H9 (cell line): ENCODE data around the gene MAPK7. TPM values are rescaled to one million over a fixed set of nuclear protein-coding genes. Genes with fewer than 3 reads are reported as not detected.

Experiments
- DNase-seq: peaks from one replicate; pipeline ENCODE4 v3.0.0-alpha.2; 2017
- H2AFZ ChIP-seq: one replicate; pipeline ENCODE4 v1.6.1; 2013; ENCODE audit warnings: mild to moderate bottlenecking, low read length, control low read depth, moderate library complexity
- H2AK5ac ChIP-seq: 2 replicates; pipeline ENCODE4 v1.6.1; 2013; ENCODE audit warnings: low read length, control low read depth, mixed read lengths; ENCODE audit not compliant: insufficient read length
- H2BK120ac ChIP-seq: one replicate; pipeline ENCODE4 v1.6.1; 2013; ENCODE audit warnings: low read depth, mild to moderate bottlenecking, low read length, control low read depth, inconsistent platforms; ENCODE audit not compliant: poor library complexity, severe bottlenecking
- H2BK12ac ChIP-seq: 2 replicates; pipeline ENCODE4 v1.6.1; 2013; ENCODE audit warnings: low read length, control low read depth, mixed read lengths, low read depth; ENCODE audit not compliant: insufficient read length
- H2BK15ac ChIP-seq: 2 replicates; pipeline ENCODE4 v1.6.1; 2013; ENCODE audit warnings: low read depth, low read length, control low read depth
- H2BK20ac ChIP-seq: one replicate; pipeline ENCODE4 v1.6.1; 2013; ENCODE audit warnings: low read depth, mild to moderate bottlenecking, low read length, control low read depth, inconsistent platforms; ENCODE audit not compliant: poor library complexity, severe bottlenecking
- H2BK5ac ChIP-seq: 2 replicates; pipeline ENCODE4 v1.6.1; 2013; ENCODE audit warnings: low read length, control low read depth, mixed read lengths; ENCODE audit not compliant: insufficient read length
- H3K14ac ChIP-seq: 2 replicates; pipeline ENCODE4 v1.6.1; 2013; ENCODE audit warnings: low read length, control low read depth; ENCODE audit not compliant: insufficient read depth
- H3K18ac ChIP-seq: 2 replicates; pipeline ENCODE4 v1.6.1; 2013; ENCODE audit warnings: low read depth, mild to moderate bottlenecking, mixed read lengths, low read length, control low read depth; ENCODE audit not compliant: insufficient read length
- H3K23ac ChIP-seq: 2 replicates; pipeline ENCODE4 v1.6.1; 2013; ENCODE audit warnings: low read length, control low read depth, mixed read lengths, low read depth; ENCODE audit not compliant: insufficient read length
- H3K23me2 ChIP-seq: 2 replicates; pipeline ENCODE4 v1.6.1; 2013; ENCODE audit warnings: low read depth, mild to moderate bottlenecking, mixed read lengths, low read length, control low read depth; ENCODE audit not compliant: insufficient read length, poor library complexity, severe bottlenecking
- H3K27ac ChIP-seq: 2 replicates; pipeline ENCODE4 v1.5.1; 2013; ENCODE audit warnings: low read length, control low read depth, mixed read lengths, low read depth; ENCODE audit not compliant: insufficient read length
- H3K27me3 ChIP-seq: 2 replicates; pipeline ENCODE4 v1.6.1; 2013; ENCODE audit warnings: low read length, control low read depth, inconsistent platforms; ENCODE audit not compliant: insufficient read depth
- H3K4ac ChIP-seq: 2 replicates; pipeline ENCODE4 v1.6.1; 2013; ENCODE audit warnings: low read depth, mild to moderate bottlenecking, control low read depth, inconsistent platforms, low read length, moderate library complexity
- H3K4me1 ChIP-seq: 2 replicates; pipeline ENCODE4 v1.6.1; 2013; ENCODE audit warnings: low read length, control low read depth, inconsistent platforms; ENCODE audit not compliant: insufficient read depth
- H3K4me2 ChIP-seq: 2 replicates; pipeline ENCODE4 v1.6.1; 2013; ENCODE audit warnings: low read length, control low read depth, mixed read lengths; ENCODE audit not compliant: insufficient read length, insufficient read depth
- H3K56ac ChIP-seq: 2 replicates; pipeline ENCODE4 v1.6.1; 2013; ENCODE audit warnings: low read depth, mild to moderate bottlenecking, mixed read lengths, low read length, control low read depth; ENCODE audit not compliant: insufficient read length
- H3K79me1 ChIP-seq: 2 replicates; pipeline ENCODE4 v1.6.1; 2013; ENCODE audit warnings: low read depth, mild to moderate bottlenecking, moderate library complexity, low read length, control low read depth, inconsistent platforms; ENCODE audit not compliant: insufficient read depth, poor library complexity, severe bottlenecking
- H3K79me2 ChIP-seq: 2 replicates; pipeline ENCODE4 v1.6.1; 2013; ENCODE audit warnings: low read length, control low read depth, inconsistent platforms; ENCODE audit not compliant: insufficient read depth
- H3K9ac ChIP-seq: 2 replicates; pipeline ENCODE4 v1.6.1; 2013; ENCODE audit warnings: low read length, control low read depth, mixed read lengths; ENCODE audit not compliant: insufficient read length; ENCODE audit errors: extremely low read depth
- H3K9me3 ChIP-seq: one replicate; pipeline ENCODE4 v1.6.1; 2013; ENCODE audit warnings: low read depth, low read length, inconsistent platforms; ENCODE audit not compliant: control insufficient read depth
- H3T11ph ChIP-seq: one replicate; pipeline ENCODE4 v1.6.1; 2013; ENCODE audit warnings: mild to moderate bottlenecking, low read length, control low read depth, inconsistent platforms
- H4K20me1 ChIP-seq: one replicate; pipeline ENCODE4 v1.6.1; 2013; ENCODE audit not compliant: control insufficient read depth, insufficient read length, insufficient read depth
- H4K5ac ChIP-seq: 2 replicates; pipeline ENCODE4 v1.6.1; 2013; ENCODE audit warnings: low read depth, mild to moderate bottlenecking, mixed read lengths, low read length, control low read depth; ENCODE audit not compliant: insufficient read length
- H4K8ac ChIP-seq: replicated peaks from 2 replicates; pipeline ENCODE4 v1.6.1; 2013; ENCODE audit warnings: low read length, control low read depth, mixed read lengths, low read depth; ENCODE audit not compliant: insufficient read length
- H4K91ac ChIP-seq: 2 replicates; pipeline ENCODE4 v1.6.1; 2013; ENCODE audit warnings: low read depth, mild to moderate bottlenecking, moderate library complexity, mixed read lengths, low read length, control low read depth; ENCODE audit not compliant: insufficient read length
- H3K27ac Mint-ChIP-seq, 3 experiments: 2 replicates in 2 of 3; 3 replicates in 1 of 3; pipeline ENCODE4 v1.8.0; 2020 to 2021; ENCODE audit warnings: mixed read lengths in 3 of 3, mild to moderate bottlenecking in 1 of 3, moderate library complexity in 1 of 3
- H3K27me3 Mint-ChIP-seq: 2 replicates; pipeline ENCODE4 v1.8.0; 2021; ENCODE audit warnings: low read depth, mild to moderate bottlenecking, moderate library complexity, mixed read lengths
- H3K36me3 Mint-ChIP-seq, 3 experiments: 2 replicates in 2 of 3; 3 replicates in 1 of 3; pipeline ENCODE4 v1.8.0; 2020 to 2021; ENCODE audit warnings: low read depth in 3 of 3, mixed read lengths in 3 of 3; ENCODE audit not compliant: insufficient read depth in 1 of 3
- H3K4me1 Mint-ChIP-seq, 2 experiments: 2 replicates each; pipeline ENCODE4 v1.8.0; 2020; ENCODE audit warnings: mixed read lengths in 2 of 2
- H3K4me3 Mint-ChIP-seq, 2 experiments: 2 replicates in 1 of 2; 3 replicates in 1 of 2; pipeline ENCODE4 v1.8.0; 2020 to 2021; ENCODE audit warnings: mild to moderate bottlenecking in 2 of 2, mixed read lengths in 2 of 2, moderate library complexity in 1 of 2
- H3K9me3 Mint-ChIP-seq, 2 experiments: 2 replicates in 1 of 2; 3 replicates in 1 of 2; pipeline ENCODE4 v1.8.0; 2020; ENCODE audit warnings: mild to moderate bottlenecking in 2 of 2, mixed read lengths in 2 of 2, moderate library complexity in 1 of 2
- WGBS: extraction: QIAGEN DNeasy Blood & Tissue Kit; methylation state at CpG from one replicate; pipeline ENCODE4 v1.1.7; 2013; ENCODE audit warnings: missing lambda C conversion rate, low lambda C conversion rate, mixed read lengths; ENCODE audit not compliant: insufficient read length; ENCODE audit errors: extremely low coverage; 5-methylcytosine and 5-hydroxymethylcytosine counted together
- total RNA-seq: library from RNA; stranded (reverse); gene quantifications from 2 replicates; pipeline ENCODE4 v1.2.1, GENCODE V29; 2021
- TF ChIP-seq, protein P1 (sequence below): fragments of 200-600 bp; sonication (generic); conservative IDR thresholded peaks from 3 replicates; pipeline ENCODE4 v1.8.0; 2021; ENCODE audit warnings: antibody characterized with exemption, mild to moderate bottlenecking

Gene MAPK7
- total RNA-seq, 1 experiment from 2014 or later = 43.8 TPM

DNA sequence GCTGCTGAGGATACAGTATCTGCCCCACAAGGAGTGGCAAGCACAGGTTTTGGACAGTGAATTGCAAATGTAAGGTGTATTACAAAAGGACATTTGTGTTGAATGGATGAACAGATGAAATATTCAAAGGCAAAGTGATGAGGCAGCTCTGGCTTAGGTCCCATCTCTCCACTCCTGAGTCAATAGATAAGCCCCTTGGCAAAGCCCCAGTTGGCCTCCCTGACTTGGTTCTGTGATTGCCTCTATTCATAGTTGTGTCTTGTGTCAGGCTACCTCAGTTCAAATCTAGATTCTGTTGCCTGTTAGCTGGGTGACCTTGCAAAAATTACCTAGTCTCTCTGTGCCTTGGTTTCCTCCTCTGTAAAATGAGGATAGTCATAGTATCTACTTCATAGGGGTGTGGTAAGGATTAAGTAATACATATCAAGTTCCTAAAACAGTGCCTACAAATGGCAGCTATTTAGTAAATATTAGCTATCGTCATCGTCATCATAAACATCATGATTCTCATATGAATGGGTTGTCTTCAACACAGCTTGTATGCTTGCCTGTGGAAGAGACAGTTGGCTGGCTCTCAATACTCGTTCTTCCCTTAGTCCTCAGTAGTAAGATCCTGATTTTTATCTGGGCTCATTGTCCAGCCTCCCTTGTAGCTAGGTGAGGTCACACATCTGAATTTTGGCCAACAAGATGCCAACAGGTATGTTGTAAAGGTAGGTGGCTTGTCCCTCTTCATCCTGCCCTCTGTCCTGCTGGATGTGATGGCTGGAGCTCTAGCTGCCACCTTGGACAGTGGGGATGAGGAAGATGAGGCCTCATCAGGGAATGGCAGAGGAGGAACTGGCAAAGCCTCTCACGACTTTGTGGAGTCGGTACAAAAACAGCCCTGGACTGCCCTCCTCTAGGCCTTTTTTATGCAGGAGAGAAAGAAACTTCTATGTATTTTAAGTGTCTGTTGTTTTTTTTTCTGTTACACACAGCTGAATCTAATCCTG is 10.8 kb downstream of the MAPK7 start:
- Histone ChIP-seq H3K14ac (no peak overlapping the region), H3K9me3 (no peaks in the 10 kb centered on the region), H3K4me2 (no peak overlapping the region), H3T11ph (no peak overlapping the region), H4K20me1 (no peaks in the 10 kb centered on the region), H2BK20ac (no peak overlapping the region), H4K91ac (no peak overlapping the region), H3K4ac (no peak overlapping the region), H3K9ac (no peak overlapping the region), H2BK12ac (no peak overlapping the region), H2BK5ac (peak overlapping the region; percentile 73), H2AFZ (no peak overlapping the region), H2AK5ac (no peak overlapping the region), H3K23ac (no peak overlapping the region), H3K18ac (no peak overlapping the region), H4K8ac (no peak overlapping the region), H3K79me1 (no peaks in the 10 kb centered on the region), H3K56ac (no peak overlapping the region), H3K4me1 (peaks cover 7% of the 10 kb centered on the region; the same call in 1 of the 2 replicates), H3K27me3 (no peaks in the 10 kb centered on the region), H3K79me2 (no peaks in the 10 kb centered on the region), H4K5ac (no peak overlapping the region), H3K23me2 (no peaks in the 10 kb centered on the region), H2BK15ac (no peak overlapping the region), H3K27ac (no peak overlapping the region), H2BK120ac (no peak overlapping the region)
- Mint-ChIP-seq H3K27me3 (no peaks in the 10 kb centered on the region), H3K4me3 (no peak overlapping the region), H3K27ac (no peak overlapping the region), H3K36me3 (peaks cover 8 to 14% (median 14%) of the 10 kb centered on the region in 3 experiments; a peak in 6 of 7 replicates), H3K4me1 (peaks cover 57 to 68% of the 10 kb centered on the region in 2 experiments), H3K9me3 (peaks cover 0 to 2% of the 10 kb centered on the region in 2 experiments; a peak in 1 of 5 replicates)
- no CpG with 5 or more reads among the region's 5 CpGs for WGBS
- TF ChIP-seq, protein P1, sequence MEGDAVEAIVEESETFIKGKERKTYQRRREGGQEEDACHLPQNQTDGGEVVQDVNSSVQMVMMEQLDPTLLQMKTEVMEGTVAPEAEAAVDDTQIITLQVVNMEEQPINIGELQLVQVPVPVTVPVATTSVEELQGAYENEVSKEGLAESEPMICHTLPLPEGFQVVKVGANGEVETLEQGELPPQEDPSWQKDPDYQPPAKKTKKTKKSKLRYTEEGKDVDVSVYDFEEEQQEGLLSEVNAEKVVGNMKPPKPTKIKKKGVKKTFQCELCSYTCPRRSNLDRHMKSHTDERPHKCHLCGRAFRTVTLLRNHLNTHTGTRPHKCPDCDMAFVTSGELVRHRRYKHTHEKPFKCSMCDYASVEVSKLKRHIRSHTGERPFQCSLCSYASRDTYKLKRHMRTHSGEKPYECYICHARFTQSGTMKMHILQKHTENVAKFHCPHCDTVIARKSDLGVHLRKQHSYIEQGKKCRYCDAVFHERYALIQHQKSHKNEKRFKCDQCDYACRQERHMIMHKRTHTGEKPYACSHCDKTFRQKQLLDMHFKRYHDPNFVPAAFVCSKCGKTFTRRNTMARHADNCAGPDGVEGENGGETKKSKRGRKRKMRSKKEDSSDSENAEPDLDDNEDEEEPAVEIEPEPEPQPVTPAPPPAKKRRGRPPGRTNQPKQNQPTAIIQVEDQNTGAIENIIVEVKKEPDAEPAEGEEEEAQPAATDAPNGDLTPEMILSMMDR = no peak
- DNase-seq = no peak
